ENCODE data around the gene SCNM1. TPM values are rescaled to one million over a fixed set of nuclear protein-coding genes. Genes with fewer than 3 reads are reported as not detected.

Gene SCNM1
- total and polyA plus RNA-seq, 9 of the 15 experiments (the other 6 are each of a cell fraction or from before 2014, with no cell fraction given), result 17.2 to 204 (median 63.0) TPM

- peak; percentile 62 for TF ChIP-seq MGA (IDR thresholded peaks at IDR 0.05)
- TF ChIP-seq NR2C2 (CRISPR knock-in tag; IDR thresholded peaks at IDR 0.05), result no peak
- TF ChIP-seq NR2C2 (tag; IDR thresholded peaks at IDR 0.05), result peak; percentile 44; the same call in 1 of the 2 replicates
- TF ChIP-seq L3MBTL2 (IDR thresholded peaks at IDR 0.05), result peak; percentile 12; the same call in 1 of the 2 replicates
- 0 out of 2 replicates have a peak, but pooled peaks have one; percentile 37 for TF ChIP-seq ZNF395 (CRISPR knock-in tag; IDR thresholded peaks at IDR 0.05)
- 0 out of 4 replicates have a peak, but pooled peaks of 1 of the 2 experiments have one; percentile 39 for TF ChIP-seq HDAC1 (IDR thresholded peaks at IDR 0.05)
- TF ChIP-seq GABPB1 (CRISPR knock-in tag; IDR thresholded peaks at IDR 0.05), result 0 out of 2 replicates have a peak, but pooled peaks have one; percentile 2
- TF ChIP-seq CBFB (CRISPR knock-in tag; IDR thresholded peaks at IDR 0.05), result 0 out of 2 replicates have a peak, but pooled peaks have one; percentile 33
- no peak for TF ChIP-seq RBM17 (IDR thresholded peaks at IDR 0.05; ENCODE audit: borderline replicate concordance, low read depth, low read length)
- TF ChIP-seq NRF1 (conservative IDR thresholded peaks at IDR 0.05 in 1 of 2, IDR thresholded peaks at IDR 0.05 in 1 of 2), result 0 out of 4 replicates have a peak, but pooled peaks of 1 of the 2 experiments have one; percentile 4
These were observed 18.8 kb upstream of the SCNM1 start (continued) for GRCh38 chr1:151147132-151147503.
